GM12874 (cell line): ENCODE results near the gene C20orf173.

Experiments
- TF ChIP-seq, protein P1 (sequence below): IDR thresholded peaks from 2 replicates; pipeline ENCODE4 v1.5.1; 2011; ENCODE audit warnings: low read depth, mild to moderate bottlenecking, control low read depth, low read length, moderate library complexity; ENCODE audit not compliant: insufficient read depth

Gene C20orf173

DNA sequence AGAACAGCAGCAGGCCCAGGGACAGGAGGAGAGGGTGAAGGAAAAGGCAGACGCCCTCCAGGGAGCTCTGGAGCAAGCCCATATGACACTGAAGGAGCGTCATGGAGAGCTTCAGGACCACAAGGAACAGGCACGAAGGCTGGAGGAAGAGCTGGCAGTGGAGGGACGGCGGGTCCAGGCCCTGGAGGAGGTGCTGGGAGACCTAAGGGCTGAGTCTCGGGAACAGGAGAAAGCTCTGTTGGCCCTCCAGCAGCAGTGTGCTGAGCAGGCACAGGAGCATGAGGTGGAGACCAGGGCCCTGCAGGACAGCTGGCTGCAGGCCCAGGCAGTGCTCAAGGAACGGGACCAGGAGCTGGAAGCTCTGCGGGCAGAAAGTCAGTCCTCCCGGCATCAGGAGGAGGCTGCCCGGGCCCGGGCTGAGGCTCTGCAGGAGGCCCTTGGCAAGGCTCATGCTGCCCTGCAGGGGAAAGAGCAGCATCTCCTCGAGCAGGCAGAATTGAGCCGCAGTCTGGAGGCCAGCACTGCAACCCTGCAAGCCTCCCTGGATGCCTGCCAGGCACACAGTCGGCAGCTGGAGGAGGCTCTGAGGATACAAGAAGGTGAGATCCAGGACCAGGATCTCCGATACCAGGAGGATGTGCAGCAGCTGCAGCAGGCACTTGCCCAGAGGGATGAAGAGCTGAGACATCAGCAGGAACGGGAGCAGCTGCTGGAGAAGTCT lies 25.5 kb downstream of the C20orf173 start:
- TF ChIP-seq, protein P1, sequence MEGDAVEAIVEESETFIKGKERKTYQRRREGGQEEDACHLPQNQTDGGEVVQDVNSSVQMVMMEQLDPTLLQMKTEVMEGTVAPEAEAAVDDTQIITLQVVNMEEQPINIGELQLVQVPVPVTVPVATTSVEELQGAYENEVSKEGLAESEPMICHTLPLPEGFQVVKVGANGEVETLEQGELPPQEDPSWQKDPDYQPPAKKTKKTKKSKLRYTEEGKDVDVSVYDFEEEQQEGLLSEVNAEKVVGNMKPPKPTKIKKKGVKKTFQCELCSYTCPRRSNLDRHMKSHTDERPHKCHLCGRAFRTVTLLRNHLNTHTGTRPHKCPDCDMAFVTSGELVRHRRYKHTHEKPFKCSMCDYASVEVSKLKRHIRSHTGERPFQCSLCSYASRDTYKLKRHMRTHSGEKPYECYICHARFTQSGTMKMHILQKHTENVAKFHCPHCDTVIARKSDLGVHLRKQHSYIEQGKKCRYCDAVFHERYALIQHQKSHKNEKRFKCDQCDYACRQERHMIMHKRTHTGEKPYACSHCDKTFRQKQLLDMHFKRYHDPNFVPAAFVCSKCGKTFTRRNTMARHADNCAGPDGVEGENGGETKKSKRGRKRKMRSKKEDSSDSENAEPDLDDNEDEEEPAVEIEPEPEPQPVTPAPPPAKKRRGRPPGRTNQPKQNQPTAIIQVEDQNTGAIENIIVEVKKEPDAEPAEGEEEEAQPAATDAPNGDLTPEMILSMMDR = no peak

DNA sequence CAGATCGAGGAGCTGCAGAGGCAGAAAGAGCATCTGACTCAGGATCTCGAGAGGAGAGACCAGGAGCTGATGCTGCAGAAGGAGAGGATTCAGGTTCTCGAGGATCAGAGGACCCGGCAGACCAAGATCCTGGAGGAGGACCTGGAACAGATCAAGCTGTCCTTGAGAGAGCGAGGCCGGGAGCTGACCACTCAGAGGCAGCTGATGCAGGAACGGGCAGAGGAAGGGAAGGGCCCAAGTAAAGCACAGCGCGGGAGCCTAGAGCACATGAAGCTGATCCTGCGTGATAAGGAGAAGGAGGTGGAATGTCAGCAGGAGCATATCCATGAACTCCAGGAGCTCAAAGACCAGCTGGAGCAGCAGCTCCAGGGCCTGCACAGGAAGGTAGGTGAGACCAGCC lies 26.2 kb downstream of the C20orf173 start:
- TF ChIP-seq, protein P1 = no peak

DNA sequence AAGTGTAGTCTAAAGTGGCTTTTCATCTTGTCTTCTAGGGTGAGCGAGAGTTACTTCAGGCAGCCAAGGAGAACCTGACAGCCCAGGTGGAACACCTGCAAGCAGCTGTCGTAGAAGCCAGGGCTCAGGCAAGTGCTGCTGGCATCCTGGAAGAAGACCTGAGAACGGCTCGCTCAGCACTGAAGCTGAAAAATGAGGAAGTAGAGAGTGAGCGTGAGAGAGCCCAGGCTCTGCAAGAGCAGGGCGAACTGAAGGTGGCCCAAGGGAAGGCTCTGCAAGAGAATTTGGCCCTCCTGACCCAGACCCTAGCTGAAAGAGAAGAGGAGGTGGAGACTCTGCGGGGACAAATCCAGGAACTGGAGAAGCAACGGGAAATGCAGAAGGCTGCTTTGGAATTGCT lies 27.1 kb downstream of the C20orf173 start:
- TF ChIP-seq, protein P1 = no peak

DNA sequence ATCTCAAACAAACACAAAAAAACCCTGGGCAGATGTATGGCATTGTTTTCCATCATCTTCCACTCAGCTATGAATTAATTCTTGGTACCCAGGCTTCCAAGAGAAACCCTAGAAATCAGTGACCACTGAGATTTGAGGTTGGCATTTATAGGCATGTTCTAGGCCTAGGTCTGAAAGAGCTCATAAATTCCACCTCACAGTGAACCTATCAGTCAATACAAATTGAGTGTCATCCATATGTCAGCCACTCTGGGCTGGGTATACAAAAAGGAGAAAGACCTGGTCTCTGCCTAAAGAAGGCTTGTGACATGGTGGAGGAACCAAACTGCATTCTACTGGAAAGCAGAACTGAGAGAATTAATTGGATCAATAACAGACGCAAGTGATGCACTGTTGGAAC lies 30.2 kb downstream of the C20orf173 start:
- TF ChIP-seq, protein P1 = no peak

DNA sequence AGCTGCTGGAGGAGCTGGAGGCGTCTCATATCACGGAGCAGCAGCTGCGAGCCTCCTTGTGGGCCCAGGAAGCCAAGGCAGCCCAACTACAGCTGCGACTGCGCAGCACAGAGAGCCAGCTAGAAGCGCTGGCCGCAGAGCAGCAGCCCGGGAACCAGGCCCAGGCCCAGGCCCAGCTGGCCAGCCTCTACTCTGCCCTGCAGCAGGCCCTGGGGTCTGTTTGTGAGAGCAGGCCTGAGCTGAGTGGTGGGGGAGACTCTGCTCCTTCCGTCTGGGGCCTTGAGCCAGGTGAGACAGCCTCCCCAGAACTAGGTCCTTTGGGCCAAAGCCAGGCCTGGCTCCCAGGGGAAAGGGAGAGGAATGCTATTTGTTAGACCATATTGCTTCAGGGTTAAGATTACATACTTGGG lies 31.7 kb downstream of the C20orf173 start:
- TF ChIP-seq, protein P1 = no peak

DNA sequence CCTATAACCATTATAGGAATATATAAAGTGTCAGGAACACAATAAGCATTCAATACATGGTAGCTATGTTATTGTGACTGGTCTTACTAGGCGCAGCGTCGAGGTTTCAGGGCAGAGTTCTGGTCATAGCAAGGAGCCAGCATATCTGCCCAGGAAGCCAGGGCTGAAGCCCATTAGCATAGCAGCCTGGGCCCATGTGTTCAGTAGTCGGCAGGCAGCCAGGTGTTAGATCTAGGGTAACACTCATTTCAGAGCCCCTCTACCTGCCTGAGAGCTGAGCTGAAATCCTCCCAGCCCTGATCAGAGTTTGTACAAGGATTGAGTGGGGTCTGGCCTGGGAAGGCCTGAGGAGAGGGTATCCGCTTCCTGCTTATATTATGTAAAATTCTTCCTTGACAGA lies 32.1 kb downstream of the C20orf173 start:
- TF ChIP-seq, protein P1 = no peak

DNA sequence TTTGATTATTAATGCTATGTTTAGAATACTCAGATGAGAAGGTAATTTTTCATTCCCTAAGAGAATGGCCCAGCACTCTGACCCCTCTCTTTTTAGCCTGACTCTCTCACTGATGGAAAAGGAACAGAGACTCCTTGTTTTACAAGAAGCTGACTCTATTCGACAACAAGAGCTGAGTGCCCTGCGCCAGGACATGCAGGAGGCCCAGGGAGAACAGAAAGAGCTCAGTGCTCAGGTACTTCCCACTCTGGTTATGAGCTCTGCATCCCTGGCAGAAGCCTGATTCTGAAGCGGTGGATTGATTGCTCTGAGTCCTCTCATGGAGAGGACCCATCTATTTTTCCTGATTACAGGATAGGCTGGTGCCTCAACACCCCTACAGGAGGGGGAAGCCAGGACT lies 33.0 kb downstream of the C20orf173 start:
- TF ChIP-seq, protein P1 = no peak

DNA sequence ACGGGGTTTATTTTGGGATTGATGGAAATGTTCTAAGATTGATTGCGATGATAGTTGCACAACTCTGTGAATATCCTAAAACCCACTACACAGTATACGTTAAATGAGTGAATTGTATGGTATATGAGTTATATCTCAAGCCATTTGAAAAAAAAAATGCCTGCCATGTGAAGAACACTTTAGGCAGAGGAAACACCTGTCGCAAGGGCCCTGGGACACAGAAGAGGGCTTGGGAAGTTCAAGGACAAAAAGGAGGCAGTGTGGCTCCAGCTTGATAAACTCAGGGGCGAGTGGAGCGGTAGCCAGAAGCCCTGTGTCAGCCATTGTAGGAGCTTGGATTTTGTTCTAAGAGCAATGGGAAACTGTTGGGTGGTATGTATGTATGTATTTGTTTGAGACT lies 37.1 kb downstream of the C20orf173 start:
- TF ChIP-seq, protein P1 = no peak
